Stomach smooth muscle (tissue), 2 donors: Measurements from ENCODE around the gene RAD52.

ENCODE experiments used
- H3K27ac ChIP-seq: one replicate; pipeline ENCODE4 v1.7.0; 2013; ENCODE audit warnings: mild to moderate bottlenecking, low read length, inconsistent platforms
- H3K27me3 ChIP-seq, 2 donors: one replicate each; pipeline ENCODE4 v1.7.0; 2013; ENCODE audit warnings: low read length in 2 of 2; ENCODE audit not compliant: insufficient read depth in 2 of 2, control insufficient read depth in 1 of 2
- H3K36me3 ChIP-seq, 2 donors: one replicate each; pipeline ENCODE4 v1.7.0; 2013; ENCODE audit warnings: low read length in 2 of 2; ENCODE audit not compliant: control insufficient read depth in 2 of 2, insufficient read depth in 2 of 2
- H3K4me1 ChIP-seq: one replicate; pipeline ENCODE4 v1.7.0; 2013; ENCODE audit warnings: low read length; ENCODE audit not compliant: control insufficient read depth, insufficient read depth
- H3K4me3 ChIP-seq, 2 donors: one replicate each; pipeline ENCODE4 v1.7.0; 2013; ENCODE audit warnings: low read length in 2 of 2
- H3K9ac ChIP-seq, 2 donors: one replicate each; pipeline ENCODE4 v1.7.0; 2013; ENCODE audit warnings: low read length in 2 of 2, mild to moderate bottlenecking in 1 of 2
- H3K9me3 ChIP-seq, 2 donors: one replicate each; pipeline ENCODE4 v1.7.0; 2013; ENCODE audit warnings: low read length in 2 of 2; ENCODE audit not compliant: control insufficient read depth in 2 of 2
- donor health status: healthy.
- donor health status: Pancreatic carcinoma.

Gene RAD52

DNA sequence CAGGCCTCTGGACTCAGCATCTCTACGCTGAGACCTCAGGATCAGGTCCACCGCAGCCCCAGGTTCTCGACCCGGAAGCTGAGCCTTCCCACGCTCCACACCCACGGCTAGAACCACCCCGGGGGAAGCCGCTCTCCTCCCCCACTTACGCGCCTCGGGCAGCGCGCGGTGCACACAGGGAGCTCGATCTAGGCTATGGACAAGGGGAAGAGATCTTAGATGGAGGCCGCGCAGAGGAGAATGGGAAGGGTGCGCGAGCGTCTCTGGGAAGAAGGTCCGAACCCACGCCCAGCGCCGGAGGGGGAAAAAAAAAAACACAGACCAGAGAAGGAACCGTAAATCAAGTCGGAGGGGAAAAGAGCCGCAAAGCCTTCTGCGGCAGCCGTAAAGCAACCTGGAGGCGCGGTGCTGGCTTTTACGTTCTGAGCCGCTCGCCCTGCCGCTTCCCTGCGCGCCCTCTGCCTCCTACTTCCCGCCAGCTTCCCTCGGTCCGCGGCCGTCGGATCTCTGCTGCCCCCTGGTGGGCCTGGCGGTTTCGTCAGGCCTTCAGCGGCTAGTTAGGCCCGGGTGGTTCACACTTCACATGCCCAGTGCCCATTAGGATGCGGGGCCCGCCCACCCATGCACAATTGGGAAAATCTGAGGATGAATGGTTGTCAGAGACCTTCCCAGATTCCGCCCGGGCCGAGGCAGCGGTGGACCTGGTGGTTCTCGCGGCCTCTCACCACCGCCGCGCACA, at the start of gene RAD52:
Gene RAD52 (minus strand): TSS at position 242 of the 739 bp plus-strand sequence. CDS start 16,636 bp downstream, outside the sequence.
- peak within 1 kb of the TSS; percentile 93 to 94 for H3K4me3 ChIP-seq
- H3K4me1 ChIP-seq: peaks cover 3% of the 10 kb centered on the region
- H3K9me3 ChIP-seq: no peaks in the 10 kb centered on the region
- H3K36me3 ChIP-seq: no peaks in the 10 kb centered on the region
- H3K9ac ChIP-seq: peak within 1 kb of the TSS; percentile 79 to 88
- H3K27ac ChIP-seq: peak within 1 kb of the TSS; percentile 85
- no peaks in the 10 kb centered on the region for H3K27me3 ChIP-seq

DNA sequence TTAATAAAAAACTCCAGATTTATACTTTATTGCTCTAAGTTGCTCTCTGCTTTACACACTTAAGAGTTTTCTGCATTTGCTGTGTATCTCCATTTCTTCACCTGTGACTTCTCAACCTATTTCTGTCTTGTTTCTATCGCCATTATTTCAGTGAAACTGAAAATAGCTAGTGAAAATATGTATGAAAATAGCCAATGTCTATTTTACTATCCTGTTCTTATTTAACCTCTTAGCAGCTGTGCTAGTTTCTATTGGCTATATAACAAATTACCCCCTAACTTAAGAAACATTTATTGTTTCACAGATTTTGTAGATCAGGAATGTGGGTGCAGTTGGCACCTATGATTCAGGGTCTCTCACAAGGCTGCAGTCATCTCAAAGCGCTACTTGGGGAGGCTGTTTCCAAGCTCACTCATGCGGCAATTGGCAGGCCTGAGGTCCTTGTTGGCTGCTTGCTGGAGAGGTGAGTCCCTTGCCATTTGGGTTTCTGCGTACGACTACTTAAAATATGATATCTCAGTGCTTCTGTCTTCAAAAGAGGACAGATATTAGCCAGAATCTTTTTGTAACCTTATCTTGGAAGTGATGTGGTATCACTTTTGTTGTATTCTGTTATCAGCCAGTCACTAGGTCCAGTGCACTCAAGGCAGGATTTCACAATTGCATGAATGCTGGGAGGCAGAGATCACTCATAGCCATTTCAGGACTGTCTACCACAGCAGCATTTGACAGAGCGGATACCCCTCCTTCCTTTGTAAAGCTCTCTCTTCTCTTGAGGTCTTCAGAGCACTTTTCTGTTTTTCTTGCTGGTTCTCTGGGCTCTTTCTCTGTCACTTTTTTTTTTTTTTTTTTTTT, 48.8 kb upstream of the RAD52 start:
- Histone ChIP-seq H3K27me3 (no peaks in the 10 kb centered on the region), H3K27ac (no peak overlapping the region), H3K4me3 (no peak overlapping the region), H3K9ac (no peak overlapping the region), H3K4me1 (no peaks in the 10 kb centered on the region), H3K36me3 (no peaks in the 10 kb centered on the region), H3K9me3 (no peaks in the 10 kb centered on the region)

DNA sequence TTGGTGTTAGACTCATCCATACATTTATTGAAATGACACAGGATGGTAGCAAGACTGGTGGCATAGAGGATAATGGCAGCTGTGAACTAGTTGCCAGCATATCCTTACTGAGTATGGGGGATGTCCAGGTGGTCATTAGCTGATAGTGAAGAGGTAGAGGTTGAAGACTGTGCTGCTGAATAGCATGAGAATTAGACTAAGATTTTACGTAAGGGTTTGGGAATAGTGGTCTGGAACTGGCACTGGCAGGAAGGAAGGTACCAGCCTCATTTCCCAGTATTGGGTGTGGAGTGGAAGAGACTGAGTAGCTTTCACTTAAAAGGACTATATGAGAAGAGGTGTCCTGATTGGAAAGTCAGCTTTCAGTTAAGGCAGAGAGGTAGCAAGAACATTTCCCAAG, 48.0 kb upstream of the RAD52 start:
- Histone ChIP-seq H3K27me3 (no peaks in the 10 kb centered on the region), H3K4me1 (no peaks in the 10 kb centered on the region), H3K9ac (no peak overlapping the region), H3K9me3 (no peaks in the 10 kb centered on the region), H3K36me3 (no peaks in the 10 kb centered on the region), H3K4me3 (no peak overlapping the region), H3K27ac (peak overlapping the region; percentile 3)

DNA sequence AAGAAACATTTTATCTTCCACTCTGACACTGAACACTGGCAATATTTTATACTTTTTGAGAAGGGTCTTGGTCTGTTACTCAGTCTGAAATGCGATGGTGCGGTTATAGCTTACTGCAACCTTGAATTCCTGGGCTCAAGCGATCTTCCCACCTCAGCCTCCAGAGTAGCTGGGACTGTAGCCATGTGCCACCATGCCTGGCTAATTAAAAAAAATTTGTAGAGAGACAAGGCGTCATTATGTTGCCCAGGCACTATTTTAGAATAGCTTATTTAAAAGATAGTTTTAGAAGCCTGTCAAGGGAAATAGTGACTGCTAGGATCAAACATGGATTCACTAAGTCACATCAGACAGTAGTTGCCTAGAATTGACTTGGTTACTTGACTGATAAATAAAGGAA, 47.4 kb upstream of the RAD52 start:
- Histone ChIP-seq H3K4me1 (no peaks in the 10 kb centered on the region), H3K9me3 (no peaks in the 10 kb centered on the region), H3K27ac (no peak overlapping the region), H3K4me3 (no peak overlapping the region), H3K36me3 (no peaks in the 10 kb centered on the region), H3K9ac (no peak overlapping the region), H3K27me3 (no peaks in the 10 kb centered on the region)

DNA sequence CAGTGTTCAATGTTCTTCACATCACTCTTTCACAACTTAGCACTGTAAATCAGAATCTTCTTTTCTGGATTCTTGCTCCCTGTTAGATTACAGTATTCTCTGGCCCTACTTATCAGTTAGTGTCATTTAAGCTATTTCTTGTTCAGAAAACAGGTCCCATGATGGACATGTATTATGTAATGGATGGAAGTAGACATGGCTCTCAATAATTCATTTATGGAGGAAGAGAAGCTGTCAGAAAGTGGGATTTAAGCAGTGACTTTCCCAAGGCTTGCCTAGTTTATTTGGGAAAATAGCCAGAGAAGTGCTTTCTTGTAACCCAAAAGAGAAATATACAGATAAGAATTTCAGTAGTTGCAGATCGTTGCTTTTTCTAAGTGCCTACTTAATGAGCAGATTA, 43.2 kb upstream of the RAD52 start:
- Histone ChIP-seq H3K9ac (no peak overlapping the region), H3K9me3 (no peaks in the 10 kb centered on the region), H3K4me1 (peaks cover 18% of the 10 kb centered on the region), H3K36me3 (no peaks in the 10 kb centered on the region), H3K27me3 (no peaks in the 10 kb centered on the region), H3K27ac (no peak overlapping the region), H3K4me3 (no peak overlapping the region)

DNA sequence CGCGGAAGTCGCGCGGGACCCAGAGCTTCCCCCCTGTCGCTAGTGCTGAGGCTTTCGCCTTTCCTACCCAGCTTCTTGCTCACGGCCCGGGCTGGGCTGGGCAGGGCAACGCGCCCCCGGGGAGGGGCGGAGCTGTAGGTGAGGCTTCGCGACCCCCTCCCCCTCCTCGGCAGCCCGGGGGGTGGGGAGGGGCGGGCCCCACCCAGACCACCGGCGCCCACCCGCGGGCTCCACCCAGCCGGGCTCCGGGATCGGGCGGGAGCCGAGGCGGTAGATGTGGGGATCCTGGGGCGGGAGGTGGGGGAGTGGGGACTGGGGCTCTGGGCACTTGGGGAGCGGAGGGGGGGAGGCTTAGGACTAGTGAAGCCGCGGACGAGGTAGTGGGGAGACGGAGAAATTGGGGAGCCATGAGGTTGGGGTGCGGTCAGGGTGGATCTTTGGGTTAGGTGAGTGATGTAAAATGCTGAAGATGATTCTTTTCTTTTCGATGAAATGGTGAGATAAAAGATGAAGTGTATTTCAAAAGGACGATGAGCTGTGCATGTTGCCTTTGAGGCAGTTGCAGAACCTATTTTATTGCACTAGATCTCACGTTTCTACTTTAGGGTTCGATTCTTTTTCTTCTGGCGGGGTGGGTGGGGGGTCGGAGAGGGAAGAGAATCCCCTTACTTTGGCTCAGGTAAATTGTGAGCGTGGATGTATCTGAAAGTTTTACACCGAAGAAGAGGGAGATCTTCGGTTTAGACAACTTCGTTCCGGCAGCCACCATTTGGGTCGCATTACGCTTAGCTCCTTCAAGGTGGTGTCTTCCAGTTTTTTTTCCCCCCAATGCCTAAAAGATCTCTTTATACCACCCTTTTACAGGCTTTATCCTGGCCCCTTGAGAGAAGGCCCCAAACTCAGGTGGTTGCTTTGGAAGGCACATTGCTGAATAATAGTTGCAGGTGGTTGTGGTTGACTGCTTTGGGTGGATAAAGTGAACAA, 42.1 kb upstream of the RAD52 start:
- Histone ChIP-seq H3K9me3 (no peaks in the 10 kb centered on the region), H3K36me3 (no peaks in the 10 kb centered on the region), H3K4me3 (peak overlapping the region; percentile 53 to 92), H3K9ac (peak overlapping the region; percentile 56 to 73), H3K27me3 (no peaks in the 10 kb centered on the region), H3K4me1 (peaks cover 18% of the 10 kb centered on the region), H3K27ac (peak overlapping the region; percentile 71)

DNA sequence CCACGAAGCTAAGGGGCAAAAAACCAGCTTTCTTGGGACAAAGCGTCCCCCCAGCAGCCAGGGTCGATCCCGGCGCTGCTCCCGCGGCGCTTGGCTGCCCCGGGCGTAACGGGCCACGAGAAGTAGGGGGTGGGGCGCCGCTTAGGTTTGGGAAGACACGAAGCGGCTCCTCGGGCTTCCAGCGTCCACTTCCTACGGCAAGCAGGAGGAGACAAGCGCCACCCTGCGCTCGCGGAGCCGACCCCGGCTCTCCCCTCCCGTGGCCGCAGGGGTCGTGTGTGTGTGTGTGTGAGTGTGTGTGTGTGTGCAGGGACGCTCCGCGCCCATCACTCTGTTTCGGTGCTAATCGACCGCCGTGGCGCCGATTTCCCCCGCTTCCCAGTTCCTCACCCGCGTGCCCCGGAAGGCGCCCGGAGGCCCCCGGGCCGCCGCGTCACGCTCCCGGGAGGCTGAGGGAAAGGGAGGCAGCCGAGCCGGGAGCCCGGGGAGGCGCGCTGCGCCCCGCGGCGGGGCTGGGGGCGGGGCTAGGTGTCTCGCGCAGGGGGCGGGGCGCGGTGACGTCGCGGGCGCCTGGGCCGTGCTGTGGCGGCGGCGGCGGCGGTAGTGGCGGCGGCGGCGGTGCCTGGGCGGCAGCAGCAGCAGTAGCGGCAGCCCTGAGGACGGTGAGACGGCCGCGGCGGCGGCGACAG, 41.3 kb upstream of the RAD52 start, which contains the start of gene ERC1:
Gene ERC1 (plus strand): TSS at position 563 of the 689 bp plus-strand sequence. CDS start 36,681 bp downstream, outside the sequence.
- Histone ChIP-seq H3K4me1 (peaks cover 18% of the 10 kb centered on the region), H3K9me3 (no peaks in the 10 kb centered on the region), H3K4me3 (peak within 1 kb of the TSS; percentile 87 to 92), H3K9ac (peak within 1 kb of the TSS; percentile 95 to 97), H3K36me3 (no peaks in the 10 kb centered on the region), H3K27ac (peak within 1 kb of the TSS; percentile 98), H3K27me3 (no peaks in the 10 kb centered on the region)

DNA sequence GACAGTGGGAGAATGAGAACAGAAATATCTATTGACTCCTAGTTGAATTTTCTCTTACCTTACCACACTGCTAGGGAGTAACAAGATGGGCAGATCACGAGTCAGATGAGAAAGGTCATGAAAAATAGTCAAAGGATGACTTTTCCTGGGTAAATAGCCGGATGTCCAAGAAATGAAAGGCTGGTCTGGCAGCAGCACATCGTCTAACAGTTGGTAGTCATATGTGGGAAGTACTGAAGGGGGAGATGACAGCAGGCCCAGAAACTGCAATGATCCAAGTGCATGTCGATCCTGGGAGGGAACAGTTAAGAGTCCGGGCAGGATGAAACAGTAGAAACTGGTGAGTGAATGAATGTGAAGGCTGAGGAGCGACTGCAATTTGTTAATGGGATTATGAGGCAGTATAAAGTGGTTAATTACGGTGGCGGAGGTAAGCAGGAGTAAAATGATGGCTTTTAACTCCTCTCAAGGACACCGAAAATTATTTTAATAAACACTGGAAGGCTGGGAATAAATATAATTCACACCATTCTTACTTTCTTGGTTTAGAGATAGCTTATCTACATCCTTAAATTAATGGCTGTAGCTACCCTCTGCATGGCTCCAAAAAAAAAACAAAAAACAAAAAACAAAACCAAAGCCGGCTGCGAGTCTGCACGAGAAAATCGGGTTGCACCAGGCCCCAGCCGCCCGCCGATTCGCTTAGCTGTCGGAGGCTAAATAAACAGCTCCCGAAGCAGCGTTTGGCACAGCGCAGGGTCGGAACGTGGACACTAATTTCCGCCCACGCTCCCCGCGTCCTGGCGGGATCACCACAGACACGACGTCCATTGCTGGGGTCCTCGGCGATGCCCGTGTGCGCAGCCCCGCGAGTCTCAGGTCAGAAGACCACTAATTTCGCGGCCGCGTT, 40.5 kb upstream of the RAD52 start:
- Histone ChIP-seq H3K27ac (peak overlapping the region; percentile 98), H3K9ac (peak overlapping the region; percentile 95 to 97), H3K36me3 (no peaks in the 10 kb centered on the region), H3K4me1 (peaks cover 18% of the 10 kb centered on the region), H3K9me3 (no peaks in the 10 kb centered on the region), H3K4me3 (peak overlapping the region; percentile 87 to 92), H3K27me3 (no peaks in the 10 kb centered on the region)

DNA sequence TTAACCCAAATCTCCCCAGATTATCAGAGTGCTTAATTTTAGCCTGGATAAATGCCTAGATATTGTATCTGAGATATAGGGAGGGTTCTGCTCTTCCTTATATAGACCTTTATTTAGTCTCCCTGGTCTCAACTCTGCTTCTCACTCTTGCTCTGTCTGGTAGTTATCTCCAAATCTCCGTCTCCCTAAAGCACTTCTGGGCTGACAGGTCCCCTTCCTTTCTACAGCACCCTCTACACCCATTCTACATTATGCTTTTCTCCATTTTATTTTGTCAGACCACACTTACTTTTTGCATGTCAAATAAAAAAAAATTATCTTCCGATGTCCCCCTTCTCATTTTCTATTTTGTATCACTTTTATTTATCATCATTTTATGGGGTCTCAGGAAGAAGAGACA, 39.6 kb upstream of the RAD52 start:
- H3K4me1 ChIP-seq: peaks cover 18% of the 10 kb centered on the region
- no peaks in the 10 kb centered on the region for H3K27me3 ChIP-seq
- peak overlapping the region in 1 of 2 donors; percentile 97 for H3K9ac ChIP-seq
- H3K9me3 ChIP-seq: no peaks in the 10 kb centered on the region
- H3K36me3 ChIP-seq: no peaks in the 10 kb centered on the region
- peak overlapping the region; percentile 98 for H3K27ac ChIP-seq
- H3K4me3 ChIP-seq: peak overlapping the region; percentile 87 to 92
